Brain pericyte (primary cell): ENCODE results near the gene OTUB1.
A peak's percentile ranks its signal among the peaks of the same experiment; 100 is the strongest.

Source experiments
- DNase-seq: peaks from one replicate; pipeline ENCODE4 v3.0.0-alpha.2; 2012; ENCODE audit warnings: low read depth, low spot score

Gene OTUB1

DNA sequence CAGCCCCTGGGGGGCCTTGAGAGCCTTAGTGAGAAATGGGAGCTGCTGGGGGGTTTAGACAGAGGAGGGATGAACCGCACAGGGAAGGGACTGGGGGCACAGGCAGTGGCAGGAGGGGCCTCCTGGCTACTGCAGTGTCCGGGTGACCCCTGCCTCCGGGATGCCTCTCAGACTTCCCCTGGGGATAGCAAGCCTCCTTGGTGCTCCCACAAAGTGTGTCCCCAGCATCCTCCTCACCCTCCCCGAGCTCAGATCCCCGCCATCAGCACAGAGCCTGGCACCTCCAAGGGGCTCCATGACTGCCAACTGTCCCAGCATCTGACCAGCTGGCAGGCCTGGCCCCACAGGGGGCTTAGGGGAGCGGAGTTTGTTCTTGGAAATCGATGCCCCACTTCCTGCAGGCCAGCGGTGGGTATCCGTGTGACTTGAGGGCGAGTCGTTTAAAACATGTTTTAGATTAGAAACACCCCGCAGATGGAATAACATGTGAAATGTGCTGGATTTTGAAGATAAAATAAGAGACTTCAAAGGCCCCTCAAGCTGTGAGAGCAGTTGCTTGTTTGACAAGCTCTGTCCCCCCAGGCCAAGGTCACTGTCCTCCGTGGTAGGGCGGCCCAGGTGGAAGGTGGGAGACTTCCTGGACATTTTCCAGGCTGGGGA, 36.0 kb downstream of the OTUB1 start:
- DNase-seq, result peak; percentile 53

GRCh38 chr11:64023712-64024710, 37.8 kb downstream of the OTUB1 start:
- DNase-seq, result no peak

- no peak for DNase-seq
Observed at GRCh38 chr11:64025205-64025604, 39.0 kb downstream of the OTUB1 start.

GRCh38 chr11:64026575-64027205, 40.5 kb downstream of the OTUB1 start:
- DNase-seq, result no peak

- DNase-seq, result no peak
Observed at GRCh38 chr11:64027651-64028397, 41.6 kb downstream of the OTUB1 start.

GRCh38 chr11:64028398-64029115, 42.3 kb downstream of the OTUB1 start:
- DNase-seq, result no peak

DNA sequence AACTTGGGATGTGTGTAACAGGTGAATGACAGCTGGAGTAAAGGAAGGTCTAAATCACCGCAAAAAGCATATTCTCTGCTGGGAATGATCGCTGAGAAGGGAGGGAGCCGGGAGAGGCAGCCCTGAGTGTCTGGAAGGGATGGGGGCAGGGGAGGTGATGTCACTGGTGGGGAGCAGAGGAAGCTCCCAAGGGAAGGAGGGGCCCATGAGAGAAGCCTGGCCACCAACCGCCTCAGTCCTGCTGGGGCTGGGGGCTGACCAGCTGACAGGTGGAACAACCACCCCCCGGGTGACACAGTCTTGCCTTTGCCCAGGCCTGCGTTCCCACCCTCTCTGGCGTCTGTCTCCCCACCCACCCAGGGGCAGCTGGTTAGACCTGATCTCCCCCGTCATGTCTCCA, 43.5 kb downstream of the OTUB1 start:
- no peak for DNase-seq

- no peak for DNase-seq
Observed at GRCh38 chr11:64031001-64031400, 44.8 kb downstream of the OTUB1 start.

GRCh38 chr11:64032050-64032449, 45.8 kb downstream of the OTUB1 start:
- no peak for DNase-seq

- DNase-seq, result no peak
Observed at GRCh38 chr11:64034411-64034811, 48.2 kb downstream of the OTUB1 start.

- no peak for DNase-seq
Observed at GRCh38 chr11:64035081-64035524, 48.9 kb downstream of the OTUB1 start.

DNA sequence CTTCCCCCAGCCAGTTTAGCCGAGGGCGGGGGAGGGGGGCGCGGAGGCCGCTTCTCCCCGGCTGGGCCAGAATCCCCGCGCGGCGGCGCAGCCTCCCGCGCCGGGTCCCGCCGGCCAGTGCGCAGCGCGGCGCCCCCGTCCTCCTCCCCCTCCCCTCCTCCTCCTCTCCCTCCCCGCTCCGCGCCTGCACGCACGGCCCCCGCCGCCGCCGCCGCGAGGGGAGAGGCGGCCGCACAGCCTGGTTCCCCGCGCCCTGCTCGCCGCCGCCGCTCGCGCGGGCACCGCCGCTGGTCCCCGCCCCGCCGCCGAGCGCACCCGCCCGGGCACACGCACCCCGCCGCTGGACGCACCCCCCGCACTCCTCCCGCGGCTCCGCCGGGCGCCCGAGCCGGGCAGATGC, 49.3 kb downstream of the OTUB1 start, which contains the start of gene FLRT1:
TSS of gene FLRT1 (plus strand) at position 356 of the 400 bp plus-strand sequence. CDS start 80,337 bp downstream, outside the sequence.
- no peak for DNase-seq

- no peak for DNase-seq
Observed at GRCh38 chr11:64036087-64037026, 50.1 kb downstream of the OTUB1 start.

- DNase-seq, result no peak
Observed at GRCh38 chr11:64037027-64037634, 50.9 kb downstream of the OTUB1 start.

- no peak for DNase-seq
Observed at GRCh38 chr11:64038500-64038899, 52.3 kb downstream of the OTUB1 start.

GRCh38 chr11:64039012-64039665, 52.9 kb downstream of the OTUB1 start:
- no peak for DNase-seq

DNA sequence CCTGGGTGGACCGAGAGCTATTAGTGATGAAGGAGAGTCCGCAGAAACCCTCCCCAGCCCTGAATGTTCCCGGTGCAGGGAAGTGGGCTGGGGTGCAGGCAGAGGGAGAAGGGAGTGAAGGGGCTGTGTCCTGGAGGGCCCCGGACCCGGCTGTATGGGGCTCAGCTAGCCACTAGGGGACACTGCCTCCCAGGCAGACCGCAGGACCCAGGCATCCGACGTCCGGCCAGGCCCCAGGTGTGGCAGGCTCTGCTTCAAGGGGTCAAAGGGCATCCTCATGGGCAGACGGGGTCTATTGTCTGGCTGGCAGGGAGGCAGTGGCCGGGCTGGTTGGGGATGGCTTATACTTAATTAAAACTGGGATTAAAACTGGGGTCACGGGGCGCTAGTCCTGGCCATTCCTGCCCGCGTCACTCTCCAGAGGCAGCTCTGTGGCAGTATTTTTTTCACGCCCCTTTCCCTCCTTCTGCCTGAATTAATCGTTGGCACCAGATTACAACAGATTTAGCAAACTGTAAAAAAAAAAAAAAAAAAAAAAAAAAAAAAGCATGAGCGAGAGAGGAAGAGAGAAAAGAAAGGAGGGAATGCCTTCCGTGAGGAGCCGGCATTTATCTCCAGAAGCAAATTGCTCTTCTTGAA, 54.6 kb downstream of the OTUB1 start:
- DNase-seq, result no peak

DNA sequence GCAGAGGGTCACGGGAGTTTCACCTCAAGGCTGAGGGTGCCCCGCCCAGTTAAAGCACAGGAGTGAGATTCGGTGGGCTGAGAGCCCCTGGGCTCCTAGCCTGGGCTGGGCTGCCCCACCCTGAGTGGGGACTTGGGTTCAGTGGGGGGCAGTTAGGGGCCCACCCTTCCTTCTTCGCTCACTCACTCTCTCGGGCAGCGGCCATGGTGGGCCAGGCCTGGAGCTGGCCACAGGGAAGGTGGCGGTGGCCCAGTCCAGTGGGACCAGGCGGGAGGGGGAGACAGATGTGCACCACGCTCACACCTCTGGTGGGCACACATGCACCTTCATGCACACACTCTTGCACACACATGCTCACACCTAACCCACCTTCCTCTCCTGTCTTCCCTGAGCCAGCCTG, 55.6 kb downstream of the OTUB1 start:
- DNase-seq, result no peak
